Measurements from ENCODE around the gene UTRN. TPM values are rescaled to one million over a fixed set of nuclear protein-coding genes. Genes with fewer than 3 reads are reported as not detected.

Gene UTRN
- total RNA-seq, 1 experiment from 2014 or later, result 79.7 TPM

GRCh38 chr6:144283646-144284477, 1.3 kb upstream of the UTRN start:
- H3K23ac ChIP-seq (ENCODE audit: insufficient read length, low read depth, low read length), result no peak overlapping the region
- peak overlapping the region; percentile 45 for H2AFZ ChIP-seq (ENCODE audit: low read length)
- Mint-ChIP-seq H3K36me3 (ENCODE audit: insufficient read depth in 1 of 3, low read depth in 3 of 3) (peaks cover 0 to 4% (median 3%) of the 10 kb centered on the region in 3 experiments; a peak in 3 of 7 replicates), H3K27ac (peak overlapping the region in 2 of 3 experiments; percentile 5 to 71; a peak in 3 of 7 replicates), H3K27me3 (ENCODE audit: low read depth) (peaks cover 10% of the 10 kb centered on the region), H3K4me1 (peaks cover 33 to 36% of the 10 kb centered on the region in 2 experiments), H3K9me3 (no peaks in the 10 kb centered on the region; a peak in 3 of 5 replicates), H3K4me3 (peak overlapping the region; percentile 96 to 99)
- peaks cover 7% of the 10 kb centered on the region for H3K4me1 ChIP-seq (ENCODE audit: insufficient read depth, low read length)
- no peak overlapping the region for H2BK5ac ChIP-seq (ENCODE audit: insufficient read length, low read length)
- no peaks in the 10 kb centered on the region for H3K79me1 ChIP-seq (ENCODE audit: insufficient read depth, low read depth, low read length, poor library complexity, severe bottlenecking)
- H3K9ac ChIP-seq (ENCODE audit: extremely low read depth, insufficient read length, low read length), result peak overlapping the region; percentile 67
- no peak overlapping the region for H4K91ac ChIP-seq (ENCODE audit: insufficient read length, low read depth, low read length)
- H3K18ac ChIP-seq (ENCODE audit: insufficient read length, low read depth, low read length), result no peak overlapping the region
- no peaks in the 10 kb centered on the region for H3K9me3 ChIP-seq (ENCODE audit: control insufficient read depth, low read depth, low read length)
- no peak overlapping the region for H3K56ac ChIP-seq (ENCODE audit: insufficient read length, low read depth, low read length)
- no peak overlapping the region for H2BK20ac ChIP-seq (ENCODE audit: low read depth, low read length, poor library complexity, severe bottlenecking)
- DNase-seq, result no peak
- no peak overlapping the region for H2AK5ac ChIP-seq (ENCODE audit: insufficient read length, low read length)
- no CpG with 5 or more reads among the region's 13 CpGs for WGBS (ENCODE audit: extremely low coverage, insufficient read length, low lambda C conversion rate)
- no peak overlapping the region for H2BK15ac ChIP-seq (ENCODE audit: low read depth, low read length)
- H2BK120ac ChIP-seq (ENCODE audit: low read depth, low read length, poor library complexity, severe bottlenecking), result no peak overlapping the region
- H3T11ph ChIP-seq (ENCODE audit: low read length), result no peak overlapping the region
- no peaks in the 10 kb centered on the region for H4K20me1 ChIP-seq (ENCODE audit: control insufficient read depth, insufficient read depth, insufficient read length)
- no peak overlapping the region for H2BK12ac ChIP-seq (ENCODE audit: insufficient read length, low read depth, low read length)
- H3K27me3 ChIP-seq (ENCODE audit: insufficient read depth, low read length), result no peaks in the 10 kb centered on the region
- H3K27ac ChIP-seq (ENCODE audit: insufficient read length, low read depth, low read length), result no peak overlapping the region
- peaks cover 21% of the 10 kb centered on the region for H3K23me2 ChIP-seq (ENCODE audit: insufficient read length, low read depth, low read length, poor library complexity, severe bottlenecking)
- H3K79me2 ChIP-seq (ENCODE audit: insufficient read depth, low read length), result 0 out of 2 replicates have a peak, but pooled peaks cover 2% of the 10 kb centered on the region
- H4K5ac ChIP-seq (ENCODE audit: insufficient read length, low read depth, low read length), result no peak overlapping the region
- peak; percentile 22; the same call in 1 of the 3 replicates for TF ChIP-seq CTCF (conservative IDR thresholded peaks at IDR 0.05)
- H3K4me2 ChIP-seq (ENCODE audit: insufficient read depth, insufficient read length, low read length), result peak overlapping the region; percentile 100
- no peak overlapping the region for H3K4ac ChIP-seq (ENCODE audit: low read depth, low read length)
- H4K8ac ChIP-seq (replicated peaks; ENCODE audit: insufficient read length, low read depth, low read length), result no peak overlapping the region
- H3K14ac ChIP-seq (ENCODE audit: insufficient read depth, low read length), result no peak overlapping the region
